ENCODE results near the gene SLC28A1.
A peak's percentile ranks its signal among the peaks of the same experiment; 100 is the strongest.
"Not testable (repeated sequence)": the region's sequence is repeated elsewhere in the genome, so short reads cannot be mapped to it uniquely, and the experiment has no call there.

Gene SLC28A1

GRCh38 chr15:84976746-84977345 lies 92.4 kb downstream of the SLC28A1 start:
- no peak for DNase-seq

- DNase-seq = no peak
These were observed 95.2 kb downstream of the SLC28A1 start for GRCh38 chr15:84979651-84980050.

GRCh38 chr15:84980196-84981053 lies 96.0 kb downstream of the SLC28A1 start:
- DNase-seq = peak; percentile 60

GRCh38 chr15:84981054-84981710 lies 96.7 kb downstream of the SLC28A1 start:
- peak; percentile 81 for DNase-seq

GRCh38 chr15:84981711-84982300 lies 97.3 kb downstream of the SLC28A1 start, which contains the start of gene PDE8A:
Gene PDE8A, plus strand, starts transcription at chr15:84981856. Its CDS starts 307 bp downstream, at chr15:84982163.
- DNase-seq = peak; percentile 11

GRCh38 chr15:84982301-84982920 lies 97.9 kb downstream of the SLC28A1 start:
- DNase-seq = no peak

GRCh38 chr15:84983294-84983693 lies 98.8 kb downstream of the SLC28A1 start:
- no peak for DNase-seq

GRCh38 chr15:84983711-84984110 lies 99.2 kb downstream of the SLC28A1 start:
- DNase-seq = no peak

GRCh38 chr15:84985158-84985557 lies 100.7 kb downstream of the SLC28A1 start:
- DNase-seq = no peak

- DNase-seq = not testable (repeated sequence)
These were observed 102.9 kb downstream of the SLC28A1 start for GRCh38 chr15:84987351-84987750.

GRCh38 chr15:84987949-84988624 lies 103.6 kb downstream of the SLC28A1 start:
- no peak for DNase-seq

- DNase-seq = no peak
These were observed 104.6 kb downstream of the SLC28A1 start for GRCh38 chr15:84988909-84989644.

- DNase-seq = no peak
These were observed 106.0 kb downstream of the SLC28A1 start for GRCh38 chr15:84990507-84990906.

GRCh38 chr15:84991014-84991712 lies 106.7 kb downstream of the SLC28A1 start:
- DNase-seq = no peak

GRCh38 chr15:84992157-84992944 lies 107.9 kb downstream of the SLC28A1 start:
- no peak for DNase-seq
